CD4-positive, alpha-beta T cell treated with Interleukin-15 for 4 hours (primary cell): ENCODE data around the gene MED16.

Experiments
- DNase-seq: peaks from one replicate; pipeline ENCODE4 v3.0.0-alpha.2; 2020; ENCODE audit warnings: low spot score

Gene MED16

GRCh38 chr19:872266-872951 lies 20.6 kb downstream of the MED16 start:
- DNase-seq, result peak; percentile 77

GRCh38 chr19:871446-872265 lies 21.3 kb downstream of the MED16 start:
- no peak for DNase-seq

GRCh38 chr19:870963-871401 lies 22.0 kb downstream of the MED16 start:
- DNase-seq, result no peak

GRCh38 chr19:870314-870713 lies 22.7 kb downstream of the MED16 start:
- DNase-seq, result no peak

GRCh38 chr19:869245-870177 lies 23.5 kb downstream of the MED16 start:
- DNase-seq, result no peak

GRCh38 chr19:868458-869244 lies 24.3 kb downstream of the MED16 start:
- no peak for DNase-seq

- DNase-seq, result no peak
Measured at GRCh38 chr19:867855-868457, 25.0 kb downstream of the MED16 start.

GRCh38 chr19:867301-867793 lies 25.6 kb downstream of the MED16 start:
- no peak for DNase-seq

GRCh38 chr19:866769-867300 lies 26.2 kb downstream of the MED16 start:
- no peak for DNase-seq

GRCh38 chr19:863315-863620 lies 29.7 kb downstream of the MED16 start:
- DNase-seq, result no peak

GRCh38 chr19:862581-863314 lies 30.2 kb downstream of the MED16 start:
- peak; percentile 64 for DNase-seq

- DNase-seq, result peak; percentile 40
Measured at GRCh38 chr19:861756-862580, 31.0 kb downstream of the MED16 start.

- DNase-seq, result no peak
Measured at GRCh38 chr19:861141-861755, 31.7 kb downstream of the MED16 start.

GRCh38 chr19:858868-859843 lies 33.8 kb downstream of the MED16 start, which contains the start of gene CFD:
CFD (plus strand) TSS chr19:859664; CDS start chr19:859690, 26 bp downstream.
- DNase-seq, result no peak

- no peak for DNase-seq
Measured at GRCh38 chr19:858284-858683, 34.7 kb downstream of the MED16 start.

- no peak for DNase-seq
Measured at GRCh38 chr19:855566-856120, 37.3 kb downstream of the MED16 start.

GRCh38 chr19:855142-855541 lies 37.8 kb downstream of the MED16 start:
- DNase-seq, result no peak
